ENCODE data around the gene CFAP97.
A peak's percentile ranks its signal among the peaks of the same experiment; 100 is the strongest.
"Not testable (repeated sequence)": the region's sequence is repeated elsewhere in the genome, so short reads cannot be mapped to it uniquely, and the experiment has no call there.

CFAP97 gene

DNA sequence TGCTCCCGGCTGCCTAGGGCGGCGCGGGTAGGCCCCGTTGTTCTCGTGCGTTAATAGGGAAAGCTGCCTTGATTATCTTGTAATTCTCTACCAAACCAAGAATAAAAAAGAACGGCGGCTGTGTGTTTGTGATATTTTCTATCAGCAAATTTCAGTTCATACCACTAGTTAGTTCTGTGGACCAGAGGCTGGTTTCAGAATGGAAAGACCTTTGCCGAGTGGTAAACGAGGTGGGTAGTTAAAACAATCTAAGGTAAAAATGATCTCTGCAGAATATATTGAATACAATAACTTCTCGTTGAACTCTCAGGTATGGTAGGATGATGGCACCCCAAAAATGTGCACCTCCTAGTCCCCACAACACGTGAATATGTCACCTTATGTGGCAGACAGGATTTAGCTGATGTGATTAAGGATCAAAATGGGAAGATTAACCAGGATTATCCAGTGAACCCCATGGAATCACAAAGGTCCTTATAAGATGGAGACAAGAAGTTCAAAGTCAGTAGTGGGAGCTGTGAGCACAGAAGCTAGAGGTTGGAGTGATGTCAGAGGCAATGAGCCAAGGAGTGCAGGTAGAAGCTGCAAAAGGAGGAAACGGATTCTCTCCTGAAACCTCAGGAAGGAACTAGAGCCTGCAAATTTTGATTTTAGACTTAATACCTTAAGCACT, 574 bp upstream of the CFAP97 start:
- Histone ChIP-seq H2BK5ac (ENCODE audit: low read length) (no peak overlapping the region), H3K9ac (ENCODE audit: low read length) (peak overlapping the region; percentile 78), H3K56ac (ENCODE audit: low read length) (peak overlapping the region; percentile 95), H4K5ac (ENCODE audit: low read length) (no peak overlapping the region), H4K8ac (ENCODE audit: low read depth, low read length) (no peak overlapping the region), H3K79me2 (ENCODE audit: control insufficient read depth, insufficient read depth, low read length) (no peaks in the 10 kb centered on the region), H2AK5ac (ENCODE audit: low read length) (no peak overlapping the region), H3K4me1 (ENCODE audit: control insufficient read depth, low read depth, low read length) (peaks cover 3% of the 10 kb centered on the region), H3K79me1 (ENCODE audit: low read length) (no peaks in the 10 kb centered on the region), H3K4ac (ENCODE audit: low read depth, low read length) (peak overlapping the region; percentile 91), H3K18ac (ENCODE audit: low read length) (peak overlapping the region; percentile 97), H3K36me3 (ENCODE audit: control insufficient read depth, insufficient read depth, low read length) (no peaks in the 10 kb centered on the region), H3K4me3 (ENCODE audit: low read length) (peak overlapping the region; percentile 23), H3K23ac (ENCODE audit: low read length) (no peak overlapping the region), H3K4me2 (ENCODE audit: low read length) (peak overlapping the region; percentile 4), H2BK120ac (ENCODE audit: low read depth, low read length) (no peak overlapping the region), H2BK15ac (replicated peaks; ENCODE audit: low read depth) (no peak overlapping the region), H3K27ac (ENCODE audit: low read depth, low read length) (peak overlapping the region; percentile 83), H3K27me3 (ENCODE audit: insufficient read depth, low read length, poor library complexity) (no peaks in the 10 kb centered on the region)
- peak; percentile 45 for DNase-seq
- WGBS (ENCODE audit: extremely low coverage, insufficient coverage, low lambda C conversion rate), result no CpG with 5 or more reads among the region's 14 CpGs

- Histone ChIP-seq H3K56ac (ENCODE audit: low read length) (peak overlapping the region; percentile 95), H3K18ac (ENCODE audit: low read length) (peak overlapping the region; percentile 97), H3K4me2 (ENCODE audit: low read length) (peak overlapping the region; percentile 4), H2BK5ac (ENCODE audit: low read length) (no peak overlapping the region), H3K79me2 (ENCODE audit: control insufficient read depth, insufficient read depth, low read length) (no peaks in the 10 kb centered on the region), H3K23ac (ENCODE audit: low read length) (no peak overlapping the region), H2BK15ac (replicated peaks; ENCODE audit: low read depth) (peak overlapping the region; percentile 89), H3K27ac (ENCODE audit: low read depth, low read length) (peak overlapping the region; percentile 83), H2AK5ac (ENCODE audit: low read length) (no peak overlapping the region), H3K36me3 (ENCODE audit: control insufficient read depth, insufficient read depth, low read length) (no peaks in the 10 kb centered on the region), H3K9ac (ENCODE audit: low read length) (peak overlapping the region; percentile 78), H3K27me3 (ENCODE audit: insufficient read depth, low read length, poor library complexity) (no peaks in the 10 kb centered on the region), H3K4me3 (ENCODE audit: low read length) (no peak overlapping the region), H3K4ac (ENCODE audit: low read depth, low read length) (peak overlapping the region; percentile 91), H2BK120ac (ENCODE audit: low read depth, low read length) (peak overlapping the region; percentile 80), H4K8ac (ENCODE audit: low read depth, low read length) (peak overlapping the region; percentile 82), H3K4me1 (ENCODE audit: control insufficient read depth, low read depth, low read length) (peaks cover 3% of the 10 kb centered on the region), H3K79me1 (ENCODE audit: low read length) (no peaks in the 10 kb centered on the region), H4K5ac (ENCODE audit: low read length) (no peak overlapping the region)
- no peak for DNase-seq
- no CpG with 5 or more reads among the region's 8 CpGs for WGBS (ENCODE audit: extremely low coverage, insufficient coverage, low lambda C conversion rate)
Observed at GRCh38 chr4:185202984-185203485, 765 bp downstream of the CFAP97 start.

DNA sequence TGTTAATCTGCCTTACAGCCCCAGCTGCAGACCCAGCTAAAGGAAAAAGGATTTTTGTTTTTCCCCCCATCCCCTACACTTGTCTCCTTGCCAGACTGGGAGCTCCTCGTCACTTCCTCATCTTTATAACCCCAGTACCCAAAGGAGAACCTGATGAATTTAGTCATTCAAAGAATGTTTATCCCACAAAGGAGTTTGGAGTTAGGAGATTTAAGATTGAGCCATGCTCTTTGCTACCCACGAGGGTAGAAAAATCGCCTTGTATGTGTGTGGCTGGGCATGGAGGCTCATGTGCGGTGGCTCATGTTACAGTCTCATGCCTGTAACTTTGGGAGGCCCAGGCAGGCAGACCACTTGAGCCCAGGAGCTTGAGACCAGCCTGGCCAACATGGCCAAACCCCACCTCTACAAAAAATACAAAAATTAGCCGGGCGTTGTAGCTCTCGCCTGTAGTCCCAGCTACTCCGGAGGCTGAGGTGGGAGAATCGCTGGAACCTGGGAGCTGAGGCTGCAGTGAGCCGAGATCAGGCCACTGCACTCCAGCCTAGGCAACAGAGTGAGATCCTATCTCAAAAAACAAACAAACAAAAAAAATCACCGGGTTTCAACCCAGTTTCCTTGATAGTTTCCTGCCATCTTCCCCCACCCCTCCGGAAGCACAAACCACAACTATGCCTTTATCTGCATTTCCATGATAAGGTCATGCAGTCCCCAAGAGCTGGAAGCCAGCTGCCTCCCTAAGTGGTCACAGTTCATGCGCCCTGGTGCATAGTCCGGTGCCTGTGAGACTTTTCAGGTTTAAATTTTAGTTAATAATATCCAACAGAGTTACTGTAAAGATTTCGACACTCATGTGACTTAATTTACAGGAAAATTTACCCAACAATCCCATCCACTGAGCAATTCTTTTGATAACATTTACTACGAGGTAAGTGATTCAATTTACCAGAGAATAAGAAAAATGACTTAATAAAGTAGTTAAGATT, 1.5 kb downstream of the CFAP97 start:
- Histone ChIP-seq H2BK5ac (ENCODE audit: low read length) (peak overlapping the region; percentile 43), H4K5ac (ENCODE audit: low read length) (no peak overlapping the region), H3K27me3 (ENCODE audit: insufficient read depth, low read length, poor library complexity) (no peaks in the 10 kb centered on the region), H2BK15ac (replicated peaks; ENCODE audit: low read depth) (peak overlapping the region; percentile 89), H3K27ac (ENCODE audit: low read depth, low read length) (peak overlapping the region; percentile 87), H3K56ac (ENCODE audit: low read length) (peak overlapping the region; percentile 83), H2BK120ac (ENCODE audit: low read depth, low read length) (peak overlapping the region; percentile 8), H3K4ac (ENCODE audit: low read depth, low read length) (peak overlapping the region; percentile 97), H3K79me2 (ENCODE audit: control insufficient read depth, insufficient read depth, low read length) (no peaks in the 10 kb centered on the region), H3K4me2 (ENCODE audit: low read length) (no peak overlapping the region), H3K18ac (ENCODE audit: low read length) (peak overlapping the region; percentile 72), H3K79me1 (ENCODE audit: low read length) (no peaks in the 10 kb centered on the region), H2AK5ac (ENCODE audit: low read length) (peak overlapping the region; percentile 33), H3K9ac (ENCODE audit: low read length) (peak overlapping the region; percentile 50), H3K4me3 (ENCODE audit: low read length) (no peak overlapping the region), H3K36me3 (ENCODE audit: control insufficient read depth, insufficient read depth, low read length) (no peaks in the 10 kb centered on the region), H3K23ac (ENCODE audit: low read length) (no peak overlapping the region), H3K4me1 (ENCODE audit: control insufficient read depth, low read depth, low read length) (peaks cover 3% of the 10 kb centered on the region), H4K8ac (ENCODE audit: low read depth, low read length) (no peak overlapping the region)
- no CpG with 5 or more reads among the region's 16 CpGs for WGBS (ENCODE audit: extremely low coverage, insufficient coverage, low lambda C conversion rate)
- DNase-seq, result peak; percentile 96

- H2BK5ac ChIP-seq (ENCODE audit: low read length); H3K56ac ChIP-seq (ENCODE audit: low read length); DNase-seq; H2AK5ac ChIP-seq (ENCODE audit: low read length); H3K27me3 ChIP-seq (ENCODE audit: insufficient read depth, low read length, poor library complexity); H2BK15ac ChIP-seq (replicated peaks; ENCODE audit: low read depth); H3K23ac ChIP-seq (ENCODE audit: low read length); H3K79me2 ChIP-seq (ENCODE audit: control insufficient read depth, insufficient read depth, low read length); H2BK120ac ChIP-seq (ENCODE audit: low read depth, low read length); H3K4me1 ChIP-seq (ENCODE audit: control insufficient read depth, low read depth, low read length); H3K27ac ChIP-seq (ENCODE audit: low read depth, low read length); H3K36me3 ChIP-seq (ENCODE audit: control insufficient read depth, insufficient read depth, low read length); H3K18ac ChIP-seq (ENCODE audit: low read length); H4K8ac ChIP-seq (ENCODE audit: low read depth, low read length); H3K4me3 ChIP-seq (ENCODE audit: low read length); H3K4ac ChIP-seq (ENCODE audit: low read depth, low read length); H3K4me2 ChIP-seq (ENCODE audit: low read length); H3K9ac ChIP-seq (ENCODE audit: low read length); H4K5ac ChIP-seq (ENCODE audit: low read length); H3K79me1 ChIP-seq (ENCODE audit: low read length): not testable (repeated sequence)
- WGBS (ENCODE audit: extremely low coverage, insufficient coverage, low lambda C conversion rate), result no CpG with 5 or more reads among the region's 4 CpGs
Observed at GRCh38 chr4:185198189-185198588, 5.6 kb downstream of the CFAP97 start.

- H3K79me1 ChIP-seq (ENCODE audit: low read length), result peaks cover 1% of the 10 kb centered on the region
- no peak overlapping the region for H3K56ac ChIP-seq (ENCODE audit: low read length)
- no peak overlapping the region for H2BK15ac ChIP-seq (replicated peaks; ENCODE audit: low read depth)
- H4K5ac ChIP-seq (ENCODE audit: low read length), result no peak overlapping the region
- H3K4ac ChIP-seq (ENCODE audit: low read depth, low read length), result no peak overlapping the region
- no peaks in the 10 kb centered on the region for H3K36me3 ChIP-seq (ENCODE audit: control insufficient read depth, insufficient read depth, low read length)
- no peak overlapping the region for H3K9ac ChIP-seq (ENCODE audit: low read length)
- no peak overlapping the region for H2BK120ac ChIP-seq (ENCODE audit: low read depth, low read length)
- H3K4me3 ChIP-seq (ENCODE audit: low read length), result no peak overlapping the region
- H3K4me1 ChIP-seq (ENCODE audit: control insufficient read depth, low read depth, low read length), result no peaks in the 10 kb centered on the region
- H4K8ac ChIP-seq (ENCODE audit: low read depth, low read length), result no peak overlapping the region
- no peak overlapping the region for H3K27ac ChIP-seq (ENCODE audit: low read depth, low read length)
- H3K18ac ChIP-seq (ENCODE audit: low read length), result no peak overlapping the region
- no peak overlapping the region for H3K23ac ChIP-seq (ENCODE audit: low read length)
- no peak overlapping the region for H2AK5ac ChIP-seq (ENCODE audit: low read length)
- no CpG with 5 or more reads among the region's 2 CpGs for WGBS (ENCODE audit: extremely low coverage, insufficient coverage, low lambda C conversion rate)
- H2BK5ac ChIP-seq (ENCODE audit: low read length), result no peak overlapping the region
- no peaks in the 10 kb centered on the region for H3K27me3 ChIP-seq (ENCODE audit: insufficient read depth, low read length, poor library complexity)
- no peaks in the 10 kb centered on the region for H3K79me2 ChIP-seq (ENCODE audit: control insufficient read depth, insufficient read depth, low read length)
- no peak overlapping the region for H3K4me2 ChIP-seq (ENCODE audit: low read length)
- no peak for DNase-seq
Observed at GRCh38 chr4:185196437-185196836, 7.4 kb downstream of the CFAP97 start.
